Stimulated activated effector memory CD8-positive, alpha-beta T cell treated with anti-CD3 and anti-CD28 coated beads, Interleukin-12 subunit alpha, Interleukin-12 subunit beta, amount 100 ng/mL, for 72 hours (primary cell): ENCODE measurements around the gene GCNT3.

Experiments
- ATAC-seq: fragments of 150-1000 bp; cut with Tn5 transposase; 2 replicates; pipeline ENCODE4 v1.10.0; 2021
- DNase-seq, 2 donors: peaks; one replicate each; pipeline ENCODE4 v3.0.0; 2021 to 2022; ENCODE audit warnings: low spot score in 2 of 2
- H3K27ac Mint-ChIP-seq: one replicate; pipeline ENCODE4 v1.8.0; 2022; ENCODE audit warnings: mild to moderate bottlenecking, mixed read lengths
- H3K36me3 Mint-ChIP-seq: one replicate; pipeline ENCODE4 v1.8.0; 2022; ENCODE audit warnings: mild to moderate bottlenecking, mixed read lengths
- H3K4me1 Mint-ChIP-seq: one replicate; pipeline ENCODE4 v1.8.0; 2022; ENCODE audit warnings: mixed read lengths
- H3K4me3 Mint-ChIP-seq: one replicate; pipeline ENCODE4 v1.8.0; 2022; ENCODE audit warnings: mild to moderate bottlenecking, mixed read lengths
- H3K9me3 Mint-ChIP-seq: one replicate; pipeline ENCODE4 v1.8.0; 2022; ENCODE audit warnings: mixed read lengths

The GCNT3 gene

DNA sequence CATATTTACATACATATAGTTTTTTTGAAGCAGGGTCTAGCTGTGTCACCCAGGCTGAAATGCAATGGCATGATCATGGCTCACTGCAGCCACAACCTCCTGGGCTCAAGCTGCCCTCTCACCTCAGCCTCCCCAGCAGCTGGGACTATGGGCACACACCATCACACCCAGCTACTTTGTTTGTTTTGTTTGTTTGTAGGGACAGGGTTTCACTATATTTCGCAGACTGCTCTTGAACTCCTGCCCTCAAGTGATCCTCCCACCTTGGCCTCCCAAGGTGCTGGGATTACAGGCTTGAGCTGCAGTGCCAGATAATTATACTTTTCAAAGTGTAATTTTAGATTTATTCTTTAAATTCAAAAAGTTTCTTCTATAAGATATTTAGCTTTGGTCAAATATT lies 35.5 kb downstream of the GCNT3 start:
- Mint-ChIP-seq H3K36me3 (peaks cover 98% of the 10 kb centered on the region), H3K4me1 (peaks cover 13% of the 10 kb centered on the region), H3K9me3 (no peaks in the 10 kb centered on the region), H3K27ac (no peak overlapping the region), H3K4me3 (no peak overlapping the region)
- ATAC-seq (no peak), DNase-seq (no peak)

DNA sequence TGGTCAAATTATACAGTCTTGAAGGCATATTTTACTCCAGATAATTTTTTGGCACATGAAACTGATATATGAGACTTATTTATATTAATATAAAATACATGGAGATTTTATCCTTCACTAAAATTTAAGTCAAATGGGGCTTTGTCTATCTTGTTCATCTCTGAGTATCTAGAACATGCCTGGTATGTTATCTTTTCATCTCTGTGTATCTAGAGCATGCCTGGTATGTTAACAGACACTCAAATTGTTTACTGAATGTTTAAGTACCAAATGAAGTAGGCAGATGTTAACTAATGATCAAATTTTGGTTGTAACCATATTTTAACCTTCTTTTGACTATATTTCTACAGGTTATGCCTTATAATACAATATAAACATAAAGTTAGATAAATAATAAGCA lies 38.0 kb downstream of the GCNT3 start:
- Mint-ChIP-seq H3K36me3 (peaks cover 81% of the 10 kb centered on the region), H3K9me3 (no peaks in the 10 kb centered on the region), H3K27ac (no peak overlapping the region)

DNA sequence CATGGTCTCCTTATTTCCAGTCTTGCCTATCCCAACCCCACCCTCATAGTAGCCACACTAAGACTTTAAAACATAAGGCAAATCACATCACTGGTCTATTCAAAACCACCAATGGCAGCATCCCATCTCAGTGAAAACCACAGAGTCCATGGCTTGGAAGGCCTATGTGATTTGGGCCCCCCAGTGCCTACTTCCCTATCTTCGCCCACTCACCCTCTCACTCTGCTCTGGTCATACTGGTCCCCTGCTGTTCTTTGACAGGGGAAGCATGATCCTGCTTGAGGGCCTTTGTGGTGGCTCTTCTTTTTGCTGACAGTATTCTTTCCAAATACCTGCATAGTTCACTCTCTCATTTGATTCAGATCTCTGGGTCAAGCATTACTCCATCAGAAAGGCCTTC lies 42.5 kb downstream of the GCNT3 start:
- DNase-seq (no peak), ATAC-seq (no peak)
- peaks cover 56% of the 10 kb centered on the region for H3K36me3 Mint-ChIP-seq
- H3K9me3 Mint-ChIP-seq, result no peaks in the 10 kb centered on the region
- no peak overlapping the region for H3K27ac Mint-ChIP-seq
- peaks cover 8% of the 10 kb centered on the region for H3K4me1 Mint-ChIP-seq
- no peak overlapping the region for H3K4me3 Mint-ChIP-seq

More for the DNA sequence above, 38.0 kb downstream of the GCNT3 start:
- no peak overlapping the region for H3K4me3 Mint-ChIP-seq
- DNase-seq (no peak), ATAC-seq (no peak)
- peaks cover 17% of the 10 kb centered on the region for H3K4me1 Mint-ChIP-seq

DNA sequence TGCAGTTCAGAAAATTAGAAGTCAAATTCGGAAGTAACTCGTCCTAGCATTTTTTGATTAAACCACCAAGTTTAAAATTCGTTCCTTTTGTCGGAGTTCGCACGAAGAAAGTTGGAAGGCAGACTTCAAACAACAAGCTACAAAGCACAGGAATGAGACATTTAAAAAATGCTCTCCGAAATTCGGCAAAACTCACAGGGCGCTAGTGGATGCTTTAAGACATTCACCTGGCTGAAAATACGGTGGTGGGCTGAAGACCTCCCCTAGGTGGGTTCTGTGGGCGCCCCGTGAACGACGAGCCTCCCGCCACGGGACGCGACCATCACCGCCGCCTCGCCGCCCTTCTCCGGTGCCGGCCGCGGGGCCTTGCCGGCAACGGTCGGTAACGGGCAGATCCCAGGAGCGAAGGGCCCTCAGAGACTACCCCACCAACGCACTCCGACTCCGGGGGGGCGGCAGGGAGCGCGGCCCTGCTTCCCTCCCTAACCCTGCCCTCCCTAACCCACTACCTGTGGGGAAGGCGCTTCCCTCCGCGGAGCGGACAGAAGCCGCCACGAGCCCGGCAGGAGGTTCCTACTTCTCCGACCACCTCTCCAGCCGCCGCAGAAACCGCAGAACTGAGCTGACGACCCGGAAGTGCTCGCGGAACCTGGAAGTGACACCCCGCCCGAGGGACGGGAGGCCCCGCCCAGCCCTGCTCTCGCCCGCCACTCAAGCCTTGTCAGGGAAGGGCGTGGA lies 45.5 kb downstream of the GCNT3 start, which contains the start of gene GTF2A2:
GTF2A2 (minus strand) TSS at position 619 of the 738 bp plus-strand sequence. CDS start 5,238 bp downstream, outside the sequence.
- Mint-ChIP-seq H3K27ac (no peak within 1 kb of the TSS), H3K9me3 (no peaks in the 10 kb centered on the region), H3K4me3 (no peak within 1 kb of the TSS), H3K4me1 (peaks cover 8% of the 10 kb centered on the region), H3K36me3 (peaks cover 53% of the 10 kb centered on the region)
- DNase-seq, result peak; percentile 87 to 98
- ATAC-seq, result peak; percentile 100

DNA sequence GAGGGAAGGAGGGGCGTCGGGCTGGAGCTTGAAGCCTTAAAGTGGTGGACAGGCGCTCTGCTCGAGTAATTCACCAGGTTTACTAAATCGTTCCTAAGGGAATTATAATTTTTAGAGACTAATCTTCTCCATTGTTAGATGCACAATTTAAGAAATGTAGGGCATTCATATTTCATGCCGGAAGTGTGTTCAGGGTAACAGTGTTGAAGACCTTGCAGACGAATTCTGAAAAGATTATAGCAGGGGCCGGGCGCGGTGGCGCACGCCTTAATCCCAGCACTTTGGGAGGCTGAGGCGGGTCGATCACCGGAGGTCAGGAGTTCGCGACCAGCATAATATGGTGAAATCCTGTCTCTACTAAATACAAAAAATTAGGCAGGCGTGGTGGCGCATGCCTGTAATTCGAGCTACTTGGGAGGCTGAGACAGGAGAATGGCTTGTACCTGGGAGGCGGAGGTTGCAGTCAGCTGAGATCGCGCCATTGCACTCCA lies 46.1 kb downstream of the GCNT3 start:
- H3K27ac Mint-ChIP-seq, result no peak overlapping the region
- H3K4me3 Mint-ChIP-seq, result no peak overlapping the region
- DNase-seq (no peak), ATAC-seq (peak; percentile 5)
- peaks cover 5% of the 10 kb centered on the region for H3K4me1 Mint-ChIP-seq
- H3K9me3 Mint-ChIP-seq, result no peaks in the 10 kb centered on the region
- H3K36me3 Mint-ChIP-seq, result peaks cover 53% of the 10 kb centered on the region

DNA sequence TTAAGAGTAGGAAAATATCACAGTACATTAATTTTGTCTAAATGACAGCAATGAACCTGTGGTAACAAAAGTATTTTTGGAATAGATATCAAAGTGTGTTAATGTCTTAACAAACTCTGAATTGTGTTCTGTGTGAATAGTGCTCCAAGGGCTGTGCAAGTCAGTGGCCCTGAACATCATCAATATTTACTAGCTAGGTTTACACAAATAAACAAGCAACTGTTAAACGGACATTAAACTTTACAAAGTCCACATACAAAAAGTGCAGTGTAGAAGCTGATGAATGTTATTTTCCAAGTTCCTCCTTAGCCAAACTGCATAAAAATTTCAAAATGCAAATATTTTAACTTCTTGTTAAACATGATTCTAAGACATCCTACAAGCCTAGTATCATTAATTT lies 47.8 kb downstream of the GCNT3 start:
- no peaks in the 10 kb centered on the region for H3K4me1 Mint-ChIP-seq
- ATAC-seq (no peak), DNase-seq (no peak)
- H3K4me3 Mint-ChIP-seq, result no peak overlapping the region
- no peaks in the 10 kb centered on the region for H3K9me3 Mint-ChIP-seq
- H3K36me3 Mint-ChIP-seq, result peaks cover 67% of the 10 kb centered on the region
- no peak overlapping the region for H3K27ac Mint-ChIP-seq

DNA sequence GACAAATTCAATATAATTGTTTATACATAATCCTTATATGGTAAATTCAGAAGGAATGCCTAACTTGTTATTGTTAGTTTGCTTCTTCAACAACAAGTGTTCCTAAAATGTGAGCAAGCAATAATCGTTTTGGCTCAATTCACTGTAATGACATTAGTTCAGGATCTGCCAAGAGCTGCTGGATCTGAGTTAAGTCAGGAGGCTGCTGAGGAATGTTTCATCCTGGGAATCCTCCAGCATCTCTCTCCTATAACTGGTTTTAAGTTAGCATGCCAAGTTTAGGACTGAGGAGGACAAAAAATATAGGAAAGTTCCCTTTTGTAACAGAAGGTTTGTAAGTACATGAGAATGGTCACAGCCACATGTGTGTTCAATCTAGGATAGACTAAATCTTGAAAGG lies 50.7 kb downstream of the GCNT3 start:
- ATAC-seq, result no peak
- no peaks in the 10 kb centered on the region for H3K4me1 Mint-ChIP-seq
- H3K4me3 Mint-ChIP-seq, result no peak overlapping the region
- H3K27ac Mint-ChIP-seq, result no peak overlapping the region
- no peak for DNase-seq
- peaks cover 93% of the 10 kb centered on the region for H3K36me3 Mint-ChIP-seq
- no peaks in the 10 kb centered on the region for H3K9me3 Mint-ChIP-seq

DNA sequence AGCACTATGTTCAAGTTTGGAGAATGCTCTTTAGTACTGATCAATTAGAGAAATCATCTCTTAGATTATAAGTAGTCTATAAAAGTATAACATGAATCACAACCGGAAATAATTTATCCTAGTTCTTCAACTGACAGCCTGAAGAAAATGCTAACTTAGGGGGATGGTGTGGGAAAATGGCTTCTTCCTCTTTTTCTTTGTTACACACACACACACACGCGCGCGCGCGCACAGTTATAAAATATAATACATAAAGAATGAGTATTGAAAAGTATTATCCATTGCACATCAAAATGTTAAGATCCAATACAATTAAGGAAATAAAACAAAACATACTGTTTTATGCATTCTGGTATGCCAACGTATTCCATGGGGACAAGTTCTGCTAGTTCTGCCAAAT lies 57.0 kb downstream of the GCNT3 start:
- DNase-seq, result no peak
- Mint-ChIP-seq H3K9me3 (no peaks in the 10 kb centered on the region), H3K4me1 (no peaks in the 10 kb centered on the region), H3K27ac (no peak overlapping the region), H3K4me3 (no peak overlapping the region), H3K36me3 (peaks cover 99% of the 10 kb centered on the region)
- no peak for ATAC-seq
